ENCODE data around the gene PDZRN3.

- TF ChIP-seq CTCF (IDR thresholded peaks at IDR 0.05) (no peak), POLR2A (IDR thresholded peaks at IDR 0.05) (no peak)
Observed at GRCh38 chr3:73584873-73585272, 39.9 kb downstream of the PDZRN3 start.

Data from Peyer's patch (tissue), 4 donors.